GM20000 (cell line): Measurements from ENCODE around the gene KLHL22.
"Not testable (repeated sequence)": the region's sequence is repeated elsewhere in the genome, so short reads cannot be mapped to it uniquely, and the experiment has no call there.

Source experiments
- DNase-seq: peaks from one replicate; pipeline ENCODE4 v3.0.0; 2012; ENCODE audit warnings: low spot score
- TF ChIP-seq, protein P1 (sequence below): IDR thresholded peaks from 2 replicates; pipeline ENCODE4 v1.5.1; 2012; ENCODE audit warnings: mild to moderate bottlenecking, control low read depth; ENCODE audit errors: extremely low read depth, missing control alignments

Gene KLHL22

DNA sequence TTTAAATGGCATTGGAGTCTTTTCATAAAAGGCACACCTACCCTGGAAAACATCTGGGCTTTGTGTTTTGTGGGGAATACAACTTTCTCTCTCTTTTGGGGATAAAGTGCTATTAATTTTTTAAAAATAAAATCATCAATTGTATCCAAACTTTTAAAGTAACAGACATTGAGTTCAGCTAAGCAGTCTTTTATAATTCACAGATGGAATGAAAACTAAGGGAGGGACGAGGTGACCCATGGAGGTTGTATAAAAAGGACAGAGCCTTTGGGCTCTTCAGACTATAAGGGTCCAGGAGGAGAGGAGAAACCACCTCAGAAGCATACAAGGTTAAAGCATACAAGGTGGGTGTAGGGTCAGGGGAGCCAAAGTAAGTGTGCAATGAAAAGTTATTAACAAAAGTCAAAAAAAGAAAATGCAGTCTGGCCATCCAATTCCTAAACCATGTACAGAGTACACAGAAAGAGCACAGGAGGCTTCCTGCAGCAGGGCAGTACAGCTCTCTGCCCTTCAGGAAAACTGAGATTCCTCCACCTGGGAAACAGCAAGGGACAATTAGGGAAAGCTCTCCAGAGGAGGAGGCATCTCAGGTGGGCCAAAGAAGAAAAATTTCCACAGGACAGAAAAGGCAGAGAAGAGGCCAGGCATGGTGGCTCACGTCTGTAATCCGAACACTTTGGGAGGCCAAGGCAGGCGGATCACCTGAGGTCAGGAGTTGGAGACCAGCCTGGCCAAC lies 10.5 kb downstream of the KLHL22 start:
- DNase-seq = no peak
- TF ChIP-seq, protein P1, sequence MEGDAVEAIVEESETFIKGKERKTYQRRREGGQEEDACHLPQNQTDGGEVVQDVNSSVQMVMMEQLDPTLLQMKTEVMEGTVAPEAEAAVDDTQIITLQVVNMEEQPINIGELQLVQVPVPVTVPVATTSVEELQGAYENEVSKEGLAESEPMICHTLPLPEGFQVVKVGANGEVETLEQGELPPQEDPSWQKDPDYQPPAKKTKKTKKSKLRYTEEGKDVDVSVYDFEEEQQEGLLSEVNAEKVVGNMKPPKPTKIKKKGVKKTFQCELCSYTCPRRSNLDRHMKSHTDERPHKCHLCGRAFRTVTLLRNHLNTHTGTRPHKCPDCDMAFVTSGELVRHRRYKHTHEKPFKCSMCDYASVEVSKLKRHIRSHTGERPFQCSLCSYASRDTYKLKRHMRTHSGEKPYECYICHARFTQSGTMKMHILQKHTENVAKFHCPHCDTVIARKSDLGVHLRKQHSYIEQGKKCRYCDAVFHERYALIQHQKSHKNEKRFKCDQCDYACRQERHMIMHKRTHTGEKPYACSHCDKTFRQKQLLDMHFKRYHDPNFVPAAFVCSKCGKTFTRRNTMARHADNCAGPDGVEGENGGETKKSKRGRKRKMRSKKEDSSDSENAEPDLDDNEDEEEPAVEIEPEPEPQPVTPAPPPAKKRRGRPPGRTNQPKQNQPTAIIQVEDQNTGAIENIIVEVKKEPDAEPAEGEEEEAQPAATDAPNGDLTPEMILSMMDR = no peak

DNA sequence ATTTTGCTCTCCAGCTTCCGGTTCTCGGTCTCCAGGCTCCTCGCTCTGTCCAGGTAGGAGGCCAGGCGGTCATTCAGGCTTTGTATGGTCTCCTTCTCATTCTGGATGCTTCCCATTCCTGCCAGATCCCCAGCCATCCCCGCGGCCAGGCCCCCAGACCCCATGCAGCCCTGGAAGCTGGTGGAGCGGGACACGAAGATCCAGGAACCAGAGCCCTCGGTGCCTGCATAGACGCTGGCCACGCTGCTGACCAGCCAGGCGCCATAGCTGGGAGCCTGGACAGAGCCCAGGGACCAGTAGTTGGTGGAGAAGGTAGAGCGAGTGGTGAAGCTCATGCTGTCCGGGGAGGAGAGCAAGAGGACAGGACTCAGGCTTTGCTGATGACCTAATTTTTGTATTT lies 11.8 kb downstream of the KLHL22 start:
- TF ChIP-seq, protein P1 = no peak

DNA sequence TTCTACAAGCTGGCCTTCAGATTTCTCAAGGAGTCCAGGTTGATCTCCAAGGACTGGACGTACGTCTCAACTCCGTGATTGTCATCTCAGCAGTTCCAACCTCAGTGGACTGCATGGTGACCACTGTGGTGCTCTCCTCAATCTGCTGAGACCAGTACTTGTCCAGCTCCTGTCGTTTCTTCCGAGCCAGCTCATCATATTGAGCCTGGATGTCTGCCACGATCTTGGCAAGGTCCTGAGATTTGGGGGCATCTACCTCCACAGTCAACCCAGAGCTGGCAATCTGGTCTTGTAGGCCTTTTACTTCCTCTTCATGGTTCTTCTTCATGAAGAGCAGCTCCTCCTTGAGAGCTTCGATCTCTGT lies 12.5 kb downstream of the KLHL22 start:
- DNase-seq = not testable (repeated sequence)

More for the DNA sequence above, 11.8 kb downstream of the KLHL22 start:
- DNase-seq = no peak

DNA sequence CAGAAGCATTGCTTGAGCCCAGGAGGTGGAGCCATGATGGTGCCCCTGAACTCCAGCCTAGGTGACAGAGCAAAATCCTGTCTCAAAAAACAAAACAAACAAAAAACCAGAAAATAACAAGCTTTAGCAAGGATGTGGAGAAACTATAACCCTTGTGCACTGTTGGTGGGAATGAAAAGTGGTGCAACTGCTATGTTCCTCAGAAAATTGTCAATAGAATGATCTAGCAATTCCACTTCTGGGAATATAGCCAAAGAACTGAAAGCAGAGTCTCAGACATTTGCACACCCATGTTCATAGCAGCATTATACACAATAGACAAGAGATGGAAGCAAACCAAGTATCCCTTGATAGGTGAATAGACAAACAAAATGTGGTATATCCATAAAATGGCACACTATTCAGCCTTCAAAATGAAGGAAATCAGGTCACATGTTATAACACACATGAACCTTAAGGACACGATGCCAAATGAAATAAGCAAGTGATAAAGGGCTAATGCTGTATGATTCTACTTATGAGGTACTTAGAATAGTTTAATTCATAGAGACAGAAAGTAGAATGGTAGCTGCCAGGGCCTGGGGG lies 15.9 kb downstream of the KLHL22 start:
- TF ChIP-seq, protein P1 = no peak
- DNase-seq = no peak

DNA sequence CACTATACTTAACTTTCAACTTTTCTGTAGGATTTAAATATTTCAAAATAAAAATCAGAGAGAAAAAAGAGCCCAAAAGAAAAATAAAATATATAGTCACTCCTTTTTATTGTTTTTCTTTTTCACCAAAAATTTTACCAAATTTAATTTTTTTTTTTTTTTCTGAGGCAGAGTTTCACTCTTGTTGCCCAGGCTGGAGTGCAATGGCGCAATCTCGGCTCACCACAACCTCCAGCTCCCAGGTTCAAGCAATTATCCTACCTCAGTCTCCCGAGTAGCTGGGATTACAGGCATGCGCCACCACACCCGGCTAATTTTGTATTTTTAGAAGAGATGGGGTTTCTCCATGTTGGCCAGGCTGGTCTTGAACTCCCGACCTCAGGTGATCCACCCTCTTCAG lies 17.5 kb downstream of the KLHL22 start:
- DNase-seq = not testable (repeated sequence)

DNA sequence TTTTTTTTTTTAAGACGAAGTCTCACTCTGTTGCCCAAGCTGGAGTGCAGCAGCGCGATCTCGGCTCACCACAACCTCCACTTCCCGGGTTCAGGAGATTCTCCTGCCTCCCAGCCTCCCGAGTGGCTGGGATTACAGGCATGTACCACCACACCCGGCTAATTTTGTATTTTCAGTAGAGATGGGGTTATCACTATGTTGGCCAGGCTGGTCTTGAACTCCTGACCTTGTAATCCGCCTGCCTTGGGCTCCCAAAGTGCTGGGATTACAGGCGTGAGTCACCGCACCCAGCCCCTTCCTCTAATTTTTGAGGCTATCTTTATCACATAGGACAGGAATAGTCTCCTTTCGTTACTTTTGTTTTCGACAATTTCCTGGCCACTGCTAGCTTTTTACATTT lies 20.0 kb downstream of the KLHL22 start:
- DNase-seq = not testable (repeated sequence)

DNA sequence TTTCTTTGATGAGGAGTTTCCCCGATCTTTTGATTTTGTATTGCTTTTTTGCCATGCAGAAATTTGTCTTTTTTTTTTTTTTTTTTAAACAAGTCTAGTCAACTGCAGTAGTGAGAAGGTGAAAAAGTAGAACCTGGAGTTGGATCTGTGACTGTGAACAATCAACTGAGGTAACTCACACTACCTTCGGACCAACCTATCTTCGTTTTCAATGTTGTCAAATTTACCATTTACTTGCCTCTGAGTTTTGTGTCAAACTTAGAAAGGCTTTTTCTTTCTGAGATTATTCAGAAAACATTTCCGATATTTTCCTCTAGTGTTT lies 20.5 kb downstream of the KLHL22 start:
- TF ChIP-seq, protein P1 = no peak
- no peak for DNase-seq

DNA sequence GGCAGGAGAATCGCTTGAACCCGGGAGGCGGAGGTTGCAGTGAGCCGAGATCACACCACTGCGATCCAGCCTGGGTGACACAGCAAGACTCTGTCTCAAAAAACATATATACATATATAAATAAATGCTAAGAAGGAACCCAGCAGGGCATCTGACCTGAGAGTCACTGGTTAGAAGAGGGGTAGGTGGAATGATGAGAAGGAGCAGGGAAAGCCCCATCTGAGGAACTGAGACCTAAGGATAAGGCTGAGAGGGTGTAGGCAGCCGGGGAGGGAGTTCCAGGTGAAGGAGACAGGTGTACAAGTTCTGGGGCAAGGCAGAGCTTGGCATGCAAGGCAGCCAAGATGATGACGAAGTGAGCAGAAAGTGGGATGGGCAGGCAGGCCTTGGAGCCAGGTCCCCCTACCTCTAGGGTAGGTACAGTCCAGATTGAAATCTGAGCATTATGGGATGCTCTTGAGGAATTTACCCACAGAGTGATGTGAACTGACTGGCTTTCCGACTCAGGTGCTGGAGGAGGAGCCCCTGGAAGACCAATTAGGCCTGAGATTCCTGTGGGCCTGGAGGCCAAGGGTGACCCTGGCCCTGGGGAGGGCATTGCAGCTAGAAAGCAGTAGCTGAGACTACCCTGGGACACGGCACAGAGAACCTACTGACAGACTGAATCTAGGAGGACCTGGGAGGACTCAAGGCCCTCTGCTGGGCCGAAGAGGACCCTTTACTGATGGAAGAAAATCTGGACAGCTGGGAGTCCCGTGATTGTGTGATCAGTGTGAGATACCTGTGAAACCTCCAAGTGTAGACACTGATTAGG lies 22.8 kb downstream of the KLHL22 start:
- DNase-seq = no peak
- TF ChIP-seq, protein P1 = no peak
